Esophagus muscularis mucosa (tissue), 4 donors: Measurements from ENCODE around the gene HAUS1. TPM values are rescaled to one million over a fixed set of nuclear protein-coding genes. Genes with fewer than 3 reads are reported as not detected.
"Not testable (repeated sequence)": the region's sequence is repeated elsewhere in the genome, so short reads cannot be mapped to it uniquely, and the experiment has no call there.

Experiments
- DNase-seq: peaks from one replicate; pipeline ENCODE4 v3.0.0-alpha.2; 2017; ENCODE audit errors: extremely low spot score
- H3K27ac ChIP-seq, 4 donors: fragments of 200-600 bp; sonication (generic); replicated peaks in 1 of 4; 1 replicate in 3 of 4; 2 replicates in 1 of 4; pipeline ENCODE4 v1.5.1; 2016 to 2019; ENCODE audit warnings: mild to moderate bottlenecking in 1 of 4
- H3K27me3 ChIP-seq, 4 donors: fragments of 200-600 bp; sonication (generic); one replicate each; pipeline versions ENCODE4 v1.5.1 to v1.6.0; 2016 to 2019
- H3K36me3 ChIP-seq, 4 donors: fragments of 200-600 bp; sonication (generic); one replicate each; pipeline ENCODE4 v1.5.1; 2016 to 2019
- H3K4me1 ChIP-seq, 4 donors: fragments of 200-600 bp; sonication (generic); one replicate each; pipeline ENCODE4 v1.5.1; 2016 to 2019
- H3K4me3 ChIP-seq, 4 donors: fragments of 200-600 bp; sonication (generic); 1 replicate in 2 of 4; 2 replicates in 2 of 4; pipeline ENCODE4 v1.5.1; 2016 to 2019; ENCODE audit warnings: mild to moderate bottlenecking in 4 of 4, moderate library complexity in 1 of 4
- H3K9me3 ChIP-seq, 4 donors: fragments of 200-600 bp; sonication (generic); 1 replicate in 3 of 4; 2 replicates in 1 of 4; pipeline ENCODE4 v1.5.1; 2016 to 2019
- CTCF ChIP-seq, 3 experiments: fragments of 200-600 bp in 2 of 3; fragments of 450-650 bp in 1 of 3; sonication (generic) in 2 of 3; IDR thresholded peaks; one replicate each; pipeline ENCODE4 v1.5.1; 2017 to 2019; ENCODE audit warnings: antibody characterized with exemption in 3 of 3, mild to moderate bottlenecking in 2 of 3, moderate library complexity in 1 of 3
- EP300 ChIP-seq: sonication (generic); formaldehyde crosslinking; IDR thresholded peaks from one replicate; pipeline ENCODE4 v1.6.1; 2017; ENCODE audit warnings: antibody characterized with exemption
- POLR2A ChIP-seq: fragments of 450-650 bp; IDR thresholded peaks from one replicate; pipeline ENCODE4 v1.6.1; 2017; ENCODE audit warnings: antibody characterized with exemption, moderate library complexity, mild to moderate bottlenecking, low read depth
- POLR2AphosphoS5 ChIP-seq, 2 donors: sonication (generic); formaldehyde crosslinking; IDR thresholded peaks; one replicate each; pipeline ENCODE4 v1.6.1; 2017; ENCODE audit warnings: antibody characterized with exemption in 2 of 2
- WGBS: methylation state at CpG from one replicate; pipeline ENCODE4 v1.1.5; 2018; 5-methylcytosine and 5-hydroxymethylcytosine counted together
- intact Hi-C: fragments of 100-400 bp; cut with DNase I; formaldehyde crosslinking; loops from one replicate; pipeline ENCODE4 v1.15.1; 2023
- total RNA-seq, 4 donors: library from RNA; depleted of rRNA; stranded (reverse); fragments of >200 nt; gene quantifications; one replicate each; pipeline versions ENCODE4 v1.1.0 to v1.2.1, GENCODE V29; 2016

HAUS1 gene
- total RNA-seq, 4 donors from 2014 or later = 31.9 to 48.3 (median 34.8) TPM

- no peak overlapping the region for H3K4me3 ChIP-seq
- 92% methylated on average over 7 of the region's 7 CpGs for WGBS
- H3K36me3 ChIP-seq = no peaks in the 10 kb centered on the region
- H3K27ac ChIP-seq = no peak overlapping the region
- DNase-seq = no peak
- H3K9me3 ChIP-seq = no peaks in the 10 kb centered on the region
- TF ChIP-seq POLR2AphosphoS5 (IDR thresholded peaks at IDR 0.05) (no peak), CTCF (IDR thresholded peaks at IDR 0.05) (no peak), POLR2A (no peak), EP300 (no peak)
- intact Hi-C loops = no loop called here
- no peaks in the 10 kb centered on the region for H3K4me1 ChIP-seq
- no peaks in the 10 kb centered on the region for H3K27me3 ChIP-seq
These were observed 59.8 kb downstream of the HAUS1 start for GRCh38 chr18:46163941-46164499.

- H3K4me3 ChIP-seq, H3K36me3 ChIP-seq, H3K27me3 ChIP-seq, H3K27ac ChIP-seq, DNase-seq, intact Hi-C loops, H3K4me1 ChIP-seq, H3K9me3 ChIP-seq: not testable (repeated sequence)
- WGBS = 87% methylated on average over 4 of the region's 4 CpGs
These were observed 60.3 kb downstream of the HAUS1 start for GRCh38 chr18:46164502-46164901.

GRCh38 chr18:46164920-46165319 lies 60.7 kb downstream of the HAUS1 start:
- no peak for DNase-seq
- no peaks in the 10 kb centered on the region for H3K4me1 ChIP-seq
- intact Hi-C loops = no loop called here
- no peak for TF ChIP-seq EP300
- no peak for TF ChIP-seq POLR2AphosphoS5 (IDR thresholded peaks at IDR 0.05)
- no peak for TF ChIP-seq POLR2A
- no peak for TF ChIP-seq CTCF (IDR thresholded peaks at IDR 0.05)
- no peaks in the 10 kb centered on the region for H3K36me3 ChIP-seq
- no peaks in the 10 kb centered on the region for H3K9me3 ChIP-seq
- no peaks in the 10 kb centered on the region for H3K27me3 ChIP-seq
- H3K27ac ChIP-seq = no peak overlapping the region
- 96% methylated on average over 12 of the region's 13 CpGs for WGBS
- H3K4me3 ChIP-seq = no peak overlapping the region

- intact Hi-C loops = no loop called here
These were observed 62.2 kb downstream of the HAUS1 start for GRCh38 chr18:46166261-46166970.

GRCh38 chr18:46167971-46168370 lies 63.8 kb downstream of the HAUS1 start:
- Histone ChIP-seq H3K27ac (no peak overlapping the region), H3K4me1 (peaks cover 2 to 5% (median 2%) of the 10 kb centered on the region in 4 donors), H3K36me3 (no peaks in the 10 kb centered on the region), H3K9me3 (no peaks in the 10 kb centered on the region), H3K4me3 (peak overlapping the region in 1 of 4 donors; percentile 14), H3K27me3 (no peaks in the 10 kb centered on the region)
- DNase-seq = no peak
- intact Hi-C loops = no loop called here
- WGBS = 61% methylated on average over 9 of the region's 9 CpGs
- no peak for TF ChIP-seq CTCF (IDR thresholded peaks at IDR 0.05)
- no peak for TF ChIP-seq EP300
- no peak for TF ChIP-seq POLR2A
- no peak for TF ChIP-seq POLR2AphosphoS5 (IDR thresholded peaks at IDR 0.05)

More at GRCh38 chr18:46166261-46166970, 62.2 kb downstream of the HAUS1 start:
- Histone ChIP-seq H3K9me3 (no peaks in the 10 kb centered on the region), H3K27ac (no peak overlapping the region), H3K36me3 (no peaks in the 10 kb centered on the region), H3K4me1 (no peaks in the 10 kb centered on the region), H3K4me3 (no peak overlapping the region), H3K27me3 (no peaks in the 10 kb centered on the region)
- 90% methylated on average over 6 of the region's 6 CpGs for WGBS
- TF ChIP-seq EP300 = no peak
- no peak for TF ChIP-seq CTCF (IDR thresholded peaks at IDR 0.05)
- TF ChIP-seq POLR2A = no peak
- no peak for TF ChIP-seq POLR2AphosphoS5 (IDR thresholded peaks at IDR 0.05)
- DNase-seq = no peak
